ENCODE results near the gene LEFTY2. TPM values are rescaled to one million over a fixed set of nuclear protein-coding genes. Genes with fewer than 3 reads are reported as not detected.
A peak's percentile ranks its signal among the peaks of the same experiment; 100 is the strongest.

LEFTY2 gene
- total and polyA plus RNA-seq, 9 of the 15 experiments (the other 6 are each of a cell fraction or from before 2014, with no cell fraction given): 0.04 to 0.14 TPM; not detected in 7

DNA sequence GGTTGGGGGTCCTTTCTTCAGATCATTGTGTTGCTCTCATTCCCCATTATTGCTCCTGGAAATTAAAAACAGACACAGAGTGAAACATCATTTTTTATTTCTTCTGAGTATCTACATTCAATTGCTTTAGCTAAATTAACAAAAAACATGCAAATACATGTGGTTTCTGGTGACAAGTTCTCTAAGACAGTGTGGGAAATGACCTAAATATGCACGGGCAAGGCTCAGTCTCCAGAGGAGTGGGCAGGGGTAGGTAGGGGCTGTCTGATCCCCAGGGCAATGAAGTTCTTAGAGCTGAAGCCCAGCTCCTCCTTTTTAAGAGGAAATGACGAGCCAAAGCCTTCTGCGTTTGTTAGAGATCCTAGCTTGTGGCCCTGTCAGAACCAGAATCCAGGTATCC lies 4.5 kb downstream of the LEFTY2 start:
- DNase-seq (ENCODE audit: extremely low read depth in 1 of 4, low spot score in 3 of 4) (peak in 2 of 4 experiments; percentile 8 to 10), ATAC-seq (no peak), FAIRE-seq (no peak)
- intact Hi-C loops (cut with micrococcal nuclease) (no loop called here), in situ Hi-C loops (cut with MboI) (no loop called here)
- Histone ChIP-seq H3K9ac (ENCODE audit: insufficient read depth in 1 of 2, low read depth in 2 of 2, low read length in 2 of 2) (peak overlapping the region; percentile 16 to 72; a peak in 1 of 4 replicates), H3K9me1 (ENCODE audit: control insufficient read depth, insufficient read depth, low read length) (no peaks in the 10 kb centered on the region), H4K20me1 (replicated peaks; ENCODE audit: control insufficient read depth, insufficient read depth, low read length) (no peaks in the 10 kb centered on the region), H3K4me2 (ENCODE audit: insufficient read depth, low read length) (no peak overlapping the region), H3K4me1 (replicated peaks in 1 of 2; ENCODE audit: control insufficient read depth in 2 of 2, insufficient read depth in 2 of 2, low read length in 2 of 2) (peaks cover 8 to 19% of the 10 kb centered on the region in 2 experiments; a peak in 4 of 5 replicates), H3K9me3 (replicated peaks; ENCODE audit: control insufficient read depth, insufficient read depth, low read depth, low read length) (no peaks in the 10 kb centered on the region), H3K27me3 (ENCODE audit: control insufficient read depth in 2 of 2, insufficient read depth in 2 of 2, low read length in 2 of 2) (no peaks in the 10 kb centered on the region), H3K79me2 (ENCODE audit: control insufficient read depth, insufficient read depth, low read length) (no peaks in the 10 kb centered on the region), H3K27ac (ENCODE audit: extremely low read depth, low read depth, low read length) (no peak overlapping the region), H3K4me3 (no peak overlapping the region), H3K36me3 (ENCODE audit: control insufficient read depth, insufficient read depth, low read length) (no peaks in the 10 kb centered on the region), H2AFZ (ENCODE audit: low read depth, low read length) (peak overlapping the region; percentile 70)
- TF ChIP-seq FIP1L1 (IDR thresholded peaks at IDR 0.05; ENCODE audit: low read depth, low read length, poor library complexity, severe bottlenecking) (no peak), ZNF785 (CRISPR knock-in tag; IDR thresholded peaks at IDR 0.05) (no peak), ZNF764 (CRISPR knock-in tag; IDR thresholded peaks at IDR 0.05; ENCODE audit: low read depth) (no peak), MAZ (CRISPR knock-in tag; conservative IDR thresholded peaks at IDR 0.05 in 1 of 2, IDR thresholded peaks at IDR 0.05 in 1 of 2) (no peak), SRF (CRISPR knock-in tag; IDR thresholded peaks at IDR 0.05) (no peak), SNIP1 (IDR thresholded peaks at IDR 0.05; ENCODE audit: low read depth) (no peak), FOXA3 (CRISPR knock-in tag; conservative IDR thresholded peaks at IDR 0.05 in 1 of 2, IDR thresholded peaks at IDR 0.05 in 1 of 2) (no peak), NBN (IDR thresholded peaks at IDR 0.05; ENCODE audit: low read depth) (no peak), HDAC6 (IDR thresholded peaks at IDR 0.05; ENCODE audit: low read depth, low read length) (no peak), CEBPG (CRISPR knock-in tag; IDR thresholded peaks at IDR 0.05) (no peak), CEBPG (tag; conservative IDR thresholded peaks at IDR 0.05 in 1 of 2, IDR thresholded peaks at IDR 0.05 in 1 of 2) (no peak), ZNF311 (CRISPR knock-in tag; IDR thresholded peaks at IDR 0.05) (no peak)
- TF ChIP-seq, protein P1, sequence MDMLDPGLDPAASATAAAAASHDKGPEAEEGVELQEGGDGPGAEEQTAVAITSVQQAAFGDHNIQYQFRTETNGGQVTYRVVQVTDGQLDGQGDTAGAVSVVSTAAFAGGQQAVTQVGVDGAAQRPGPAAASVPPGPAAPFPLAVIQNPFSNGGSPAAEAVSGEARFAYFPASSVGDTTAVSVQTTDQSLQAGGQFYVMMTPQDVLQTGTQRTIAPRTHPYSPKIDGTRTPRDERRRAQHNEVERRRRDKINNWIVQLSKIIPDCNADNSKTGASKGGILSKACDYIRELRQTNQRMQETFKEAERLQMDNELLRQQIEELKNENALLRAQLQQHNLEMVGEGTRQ (CRISPR knock-in tag; IDR thresholded peaks at IDR 0.05): no peak
- TF ChIP-seq, protein P2, sequence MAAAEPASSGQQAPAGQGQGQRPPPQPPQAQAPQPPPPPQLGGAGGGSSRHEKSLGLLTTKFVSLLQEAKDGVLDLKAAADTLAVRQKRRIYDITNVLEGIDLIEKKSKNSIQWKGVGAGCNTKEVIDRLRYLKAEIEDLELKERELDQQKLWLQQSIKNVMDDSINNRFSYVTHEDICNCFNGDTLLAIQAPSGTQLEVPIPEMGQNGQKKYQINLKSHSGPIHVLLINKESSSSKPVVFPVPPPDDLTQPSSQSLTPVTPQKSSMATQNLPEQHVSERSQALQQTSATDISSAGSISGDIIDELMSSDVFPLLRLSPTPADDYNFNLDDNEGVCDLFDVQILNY (CRISPR knock-in tag; IDR thresholded peaks at IDR 0.05): no peak
- TF ChIP-seq, protein P3, sequence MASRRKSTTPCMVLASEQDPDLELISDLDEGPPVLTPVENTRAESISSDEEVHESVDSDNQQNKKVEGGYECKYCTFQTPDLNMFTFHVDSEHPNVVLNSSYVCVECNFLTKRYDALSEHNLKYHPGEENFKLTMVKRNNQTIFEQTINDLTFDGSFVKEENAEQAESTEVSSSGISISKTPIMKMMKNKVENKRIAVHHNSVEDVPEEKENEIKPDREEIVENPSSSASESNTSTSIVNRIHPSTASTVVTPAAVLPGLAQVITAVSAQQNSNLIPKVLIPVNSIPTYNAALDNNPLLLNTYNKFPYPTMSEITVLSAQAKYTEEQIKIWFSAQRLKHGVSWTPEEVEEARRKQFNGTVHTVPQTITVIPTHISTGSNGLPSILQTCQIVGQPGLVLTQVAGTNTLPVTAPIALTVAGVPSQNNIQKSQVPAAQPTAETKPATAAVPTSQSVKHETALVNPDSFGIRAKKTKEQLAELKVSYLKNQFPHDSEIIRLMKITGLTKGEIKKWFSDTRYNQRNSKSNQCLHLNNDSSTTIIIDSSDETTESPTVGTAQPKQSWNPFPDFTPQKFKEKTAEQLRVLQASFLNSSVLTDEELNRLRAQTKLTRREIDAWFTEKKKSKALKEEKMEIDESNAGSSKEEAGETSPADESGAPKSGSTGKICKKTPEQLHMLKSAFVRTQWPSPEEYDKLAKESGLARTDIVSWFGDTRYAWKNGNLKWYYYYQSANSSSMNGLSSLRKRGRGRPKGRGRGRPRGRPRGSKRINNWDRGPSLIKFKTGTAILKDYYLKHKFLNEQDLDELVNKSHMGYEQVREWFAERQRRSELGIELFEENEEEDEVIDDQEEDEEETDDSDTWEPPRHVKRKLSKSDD (conservative IDR thresholded peaks at IDR 0.05; ENCODE audit: low read length): no peak
- TF ChIP-seq, protein P4, sequence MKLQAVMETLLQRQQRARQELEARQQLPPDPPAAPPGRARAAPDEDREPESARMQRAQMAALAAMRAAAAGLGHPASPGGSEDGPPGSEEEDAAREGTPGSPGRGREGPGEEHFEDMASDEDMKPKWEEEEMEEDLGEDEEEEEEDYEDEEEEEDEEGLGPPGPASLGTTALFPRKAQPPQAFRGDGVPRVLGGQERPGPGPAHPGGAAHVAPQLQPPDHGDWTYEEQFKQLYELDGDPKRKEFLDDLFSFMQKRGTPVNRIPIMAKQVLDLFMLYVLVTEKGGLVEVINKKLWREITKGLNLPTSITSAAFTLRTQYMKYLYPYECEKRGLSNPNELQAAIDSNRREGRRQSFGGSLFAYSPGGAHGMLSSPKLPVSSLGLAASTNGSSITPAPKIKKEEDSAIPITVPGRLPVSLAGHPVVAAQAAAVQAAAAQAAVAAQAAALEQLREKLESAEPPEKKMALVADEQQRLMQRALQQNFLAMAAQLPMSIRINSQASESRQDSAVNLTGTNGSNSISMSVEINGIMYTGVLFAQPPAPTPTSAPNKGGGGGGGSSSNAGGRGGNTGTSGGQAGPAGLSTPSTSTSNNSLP (IDR thresholded peaks at IDR 0.05; ENCODE audit: borderline replicate concordance, low read depth, low read length): no peak
- WGBS (ENCODE audit: insufficient coverage, low coverage, missing lambda C conversion rate): 34% methylated on average over 3 of the region's 3 CpGs
- BruUV-seq (replicated peaks): no TSS peak
- CTCF ChIA-PET (ENCODE audit: low intra/inter-chr PET ratio): no interaction called here
- POLR2A ChIA-PET: interaction anchor here (0.6 to 1.5 kb wide), 5 partner anchors 8 to 491 kb away, joined by 3 to 10 read pairs (median 3); no protein-coding TSS in a partner anchor
